HCT116 (cell line): ENCODE results near the gene PLEKHM3.

Experiments
- CEBPB ChIP-seq: IDR thresholded peaks from 2 replicates; pipeline ENCODE4 v1.6.1; 2012; ENCODE audit warnings: low read depth
- EZH2phosphoT487 ChIP-seq: fragments of 200-600 bp; IDR thresholded peaks from 2 replicates; pipeline ENCODE4 v1.6.1; 2018; ENCODE audit warnings: antibody characterized with exemption, borderline replicate concordance
- POLR2AphosphoS5 ChIP-seq: IDR thresholded peaks from 2 replicates; pipeline ENCODE4 v1.6.1; 2011; ENCODE audit warnings: mild to moderate bottlenecking, low read depth, low read length, moderate library complexity
- SIN3A ChIP-seq: IDR thresholded peaks from 2 replicates; pipeline ENCODE4 v1.6.1; 2012; ENCODE audit warnings: low read depth
- SP1 ChIP-seq: IDR thresholded peaks from 2 replicates; pipeline ENCODE4 v1.6.1; 2012; ENCODE audit warnings: low read depth
- SRF ChIP-seq: IDR thresholded peaks from 2 replicates; pipeline ENCODE4 v1.6.1; 2012; ENCODE audit warnings: low read depth
- TCF7L2 ChIP-seq: IDR thresholded peaks from 2 replicates; pipeline ENCODE4 v1.7.0; 2011; ENCODE audit warnings: borderline replicate concordance, inconsistent platforms; ENCODE audit not compliant: insufficient read depth, insufficient read length; ENCODE audit errors: extremely low read depth
- ZNF274 ChIP-seq: fragments of 200-500 bp; sonication (Bioruptor generic); IDR thresholded peaks from 2 replicates; pipeline ENCODE4 v1.6.1; 2014; ENCODE audit warnings: mild to moderate bottlenecking, low read depth, low read length, inconsistent platforms
- TF ChIP-seq, protein P1 (sequence below), 3 experiments: fragments of 200-600 bp in 1 of 3; sonication (generic) in 1 of 3; IDR thresholded peaks in 2 of 3; conservative IDR thresholded peaks in 1 of 3; 2 replicates each; pipeline ENCODE4 v1.5.1; 2012 to 2017; ENCODE audit warnings: low read depth in 2 of 3, low read length in 2 of 3, antibody characterized with exemption in 1 of 3, borderline replicate concordance in 1 of 3, control low read depth in 1 of 3, mild to moderate bottlenecking in 1 of 3, mixed read lengths in 1 of 3, mixed run types in 1 of 3, moderate library complexity in 1 of 3; ENCODE audit not compliant: insufficient read depth in 1 of 3
- TF ChIP-seq, protein P2 (sequence below): IDR thresholded peaks from 2 replicates; pipeline ENCODE4 v1.6.1; 2012

DNA sequence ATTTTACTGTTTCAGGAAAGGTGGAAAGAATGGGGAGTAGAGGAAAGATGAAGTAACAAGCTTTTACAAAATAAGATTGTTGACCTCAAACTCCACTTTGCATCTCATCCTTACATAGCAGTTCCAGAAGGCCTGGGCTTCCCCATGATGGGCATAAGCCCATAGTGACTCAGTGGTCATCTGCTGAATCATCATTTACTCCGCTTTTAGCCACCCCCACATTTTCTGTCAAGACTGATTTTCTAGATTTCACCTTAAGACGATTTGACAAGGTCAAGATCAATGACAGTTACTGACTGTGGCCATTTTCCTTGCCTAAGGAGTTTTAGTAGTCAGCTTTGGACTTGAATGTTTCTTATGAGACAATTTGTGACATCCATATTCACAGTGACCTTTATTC is 49.4 kb downstream of the PLEKHM3 start:
- no peak for TF ChIP-seq SP1
- TF ChIP-seq, protein P1, sequence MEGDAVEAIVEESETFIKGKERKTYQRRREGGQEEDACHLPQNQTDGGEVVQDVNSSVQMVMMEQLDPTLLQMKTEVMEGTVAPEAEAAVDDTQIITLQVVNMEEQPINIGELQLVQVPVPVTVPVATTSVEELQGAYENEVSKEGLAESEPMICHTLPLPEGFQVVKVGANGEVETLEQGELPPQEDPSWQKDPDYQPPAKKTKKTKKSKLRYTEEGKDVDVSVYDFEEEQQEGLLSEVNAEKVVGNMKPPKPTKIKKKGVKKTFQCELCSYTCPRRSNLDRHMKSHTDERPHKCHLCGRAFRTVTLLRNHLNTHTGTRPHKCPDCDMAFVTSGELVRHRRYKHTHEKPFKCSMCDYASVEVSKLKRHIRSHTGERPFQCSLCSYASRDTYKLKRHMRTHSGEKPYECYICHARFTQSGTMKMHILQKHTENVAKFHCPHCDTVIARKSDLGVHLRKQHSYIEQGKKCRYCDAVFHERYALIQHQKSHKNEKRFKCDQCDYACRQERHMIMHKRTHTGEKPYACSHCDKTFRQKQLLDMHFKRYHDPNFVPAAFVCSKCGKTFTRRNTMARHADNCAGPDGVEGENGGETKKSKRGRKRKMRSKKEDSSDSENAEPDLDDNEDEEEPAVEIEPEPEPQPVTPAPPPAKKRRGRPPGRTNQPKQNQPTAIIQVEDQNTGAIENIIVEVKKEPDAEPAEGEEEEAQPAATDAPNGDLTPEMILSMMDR (IDR thresholded peaks at IDR 0.05 in 2 of 3, conservative IDR thresholded peaks at IDR 0.05 in 1 of 3; ENCODE audit: borderline replicate concordance in 1 of 3, insufficient read depth in 1 of 3, low read depth in 2 of 3, low read length in 2 of 3), result no peak
- TF ChIP-seq SRF, result no peak
- TF ChIP-seq EZH2phosphoT487, result no peak
- TF ChIP-seq CEBPB, result no peak
- no peak for TF ChIP-seq TCF7L2
- TF ChIP-seq SIN3A, result no peak
- no peak for TF ChIP-seq ZNF274
- TF ChIP-seq, protein P2, sequence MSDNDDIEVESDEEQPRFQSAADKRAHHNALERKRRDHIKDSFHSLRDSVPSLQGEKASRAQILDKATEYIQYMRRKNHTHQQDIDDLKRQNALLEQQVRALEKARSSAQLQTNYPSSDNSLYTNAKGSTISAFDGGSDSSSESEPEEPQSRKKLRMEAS, result no peak
- TF ChIP-seq POLR2AphosphoS5, result no peak
